Measurements from ENCODE around the gene SEC22C. TPM values are rescaled to one million over a fixed set of nuclear protein-coding genes. Genes with fewer than 3 reads are reported as not detected.

Gene SEC22C
- total RNA-seq, 4 donors from 2014 or later: 20.5 to 35.6 (median 30.8) TPM

DNA sequence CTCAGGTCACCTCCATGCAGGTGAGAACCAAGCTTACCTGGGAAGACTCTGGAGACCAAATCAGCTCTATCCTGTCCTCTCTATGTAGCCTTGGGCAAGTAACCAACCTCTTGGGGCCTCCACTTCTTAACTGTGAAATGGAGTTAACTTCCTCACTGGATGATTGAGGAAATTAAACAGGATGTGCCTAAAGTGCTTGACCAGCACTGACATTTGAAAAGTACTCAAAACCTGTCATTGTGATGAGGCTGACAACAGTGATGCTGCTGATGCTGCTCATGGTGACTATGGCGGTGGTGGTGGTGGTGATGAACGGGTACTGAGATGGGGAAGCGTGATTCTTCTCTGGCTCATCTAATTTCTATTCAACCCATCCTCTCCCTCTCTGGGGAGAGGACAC lies 57.0 kb downstream of the SEC22C start:
- no peak for DNase-seq (ENCODE audit: low spot score in 2 of 2)
- intact Hi-C loops (cut with DNase I; ENCODE audit: low total_unique reads): no loop called here
- 76 to 87% methylated on average over 3 of the region's 3 CpGs for WGBS, 2 donors
- no peak overlapping the region for H3K4me3 ChIP-seq (ENCODE audit: low read depth, poor library complexity, severe bottlenecking)
- no peak for TF ChIP-seq POLR2A (IDR thresholded peaks at IDR 0.05)
- TF ChIP-seq, protein P1, sequence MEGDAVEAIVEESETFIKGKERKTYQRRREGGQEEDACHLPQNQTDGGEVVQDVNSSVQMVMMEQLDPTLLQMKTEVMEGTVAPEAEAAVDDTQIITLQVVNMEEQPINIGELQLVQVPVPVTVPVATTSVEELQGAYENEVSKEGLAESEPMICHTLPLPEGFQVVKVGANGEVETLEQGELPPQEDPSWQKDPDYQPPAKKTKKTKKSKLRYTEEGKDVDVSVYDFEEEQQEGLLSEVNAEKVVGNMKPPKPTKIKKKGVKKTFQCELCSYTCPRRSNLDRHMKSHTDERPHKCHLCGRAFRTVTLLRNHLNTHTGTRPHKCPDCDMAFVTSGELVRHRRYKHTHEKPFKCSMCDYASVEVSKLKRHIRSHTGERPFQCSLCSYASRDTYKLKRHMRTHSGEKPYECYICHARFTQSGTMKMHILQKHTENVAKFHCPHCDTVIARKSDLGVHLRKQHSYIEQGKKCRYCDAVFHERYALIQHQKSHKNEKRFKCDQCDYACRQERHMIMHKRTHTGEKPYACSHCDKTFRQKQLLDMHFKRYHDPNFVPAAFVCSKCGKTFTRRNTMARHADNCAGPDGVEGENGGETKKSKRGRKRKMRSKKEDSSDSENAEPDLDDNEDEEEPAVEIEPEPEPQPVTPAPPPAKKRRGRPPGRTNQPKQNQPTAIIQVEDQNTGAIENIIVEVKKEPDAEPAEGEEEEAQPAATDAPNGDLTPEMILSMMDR (IDR thresholded peaks at IDR 0.05): no peak

DNA sequence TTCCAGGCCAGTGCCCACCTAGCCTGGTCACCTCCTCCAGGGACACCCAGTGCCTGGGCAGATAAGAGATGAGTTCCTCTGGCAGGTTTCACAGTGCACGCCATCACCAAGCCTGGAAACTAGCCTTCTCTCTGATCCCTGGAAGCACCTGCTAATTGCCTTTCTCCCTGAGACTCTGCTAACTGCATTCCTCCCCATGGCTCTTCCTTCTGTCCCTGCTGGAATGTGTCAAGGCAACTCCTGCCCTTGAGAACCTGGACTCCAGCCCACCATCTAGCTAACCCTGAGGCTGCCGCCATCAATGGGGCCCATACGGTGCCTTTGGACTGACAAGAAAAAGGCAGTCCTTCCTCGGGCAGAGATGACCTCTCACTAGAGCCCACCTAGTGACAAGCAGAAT lies 60.9 kb downstream of the SEC22C start:
- intact Hi-C loops (cut with DNase I; ENCODE audit: low total_unique reads): no loop called here
- H3K4me3 ChIP-seq (ENCODE audit: low read depth, poor library complexity, severe bottlenecking): no peak overlapping the region
- TF ChIP-seq, protein P1 (IDR thresholded peaks at IDR 0.05): no peak
- TF ChIP-seq POLR2A (IDR thresholded peaks at IDR 0.05): no peak
- 77 to 84% methylated on average over 4 of the region's 4 CpGs for WGBS, 2 donors
- DNase-seq (ENCODE audit: low spot score in 2 of 2): no peak

DNA sequence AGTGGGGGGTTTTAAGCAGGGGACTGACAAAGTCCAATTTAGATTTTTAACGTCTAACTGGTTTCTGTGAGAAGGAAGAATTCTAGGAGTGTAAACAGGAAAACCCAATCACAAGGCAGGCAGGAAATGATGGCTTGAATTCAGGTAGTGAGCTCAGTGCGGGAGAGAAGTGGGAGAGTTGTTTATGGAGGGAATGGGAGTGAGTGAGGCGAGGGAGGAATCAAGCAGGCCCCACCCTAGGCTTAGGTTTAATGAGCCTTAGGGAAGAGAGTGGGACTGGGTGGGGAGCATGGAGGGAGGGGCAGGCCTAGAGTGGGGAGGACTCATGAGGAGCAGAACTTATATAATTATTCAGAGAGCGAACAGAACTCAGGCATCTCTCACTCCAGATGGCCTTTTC lies 61.4 kb downstream of the SEC22C start:
- TF ChIP-seq POLR2A (IDR thresholded peaks at IDR 0.05): no peak
- TF ChIP-seq, protein P1 (IDR thresholded peaks at IDR 0.05): no peak
- intact Hi-C loops (cut with DNase I; ENCODE audit: low total_unique reads): no loop called here
- 41 to 44% methylated on average over 4 of the region's 4 CpGs for WGBS, 2 donors
- DNase-seq (ENCODE audit: low spot score in 2 of 2): no peak
- H3K4me3 ChIP-seq (ENCODE audit: low read depth, poor library complexity, severe bottlenecking): no peak overlapping the region

DNA sequence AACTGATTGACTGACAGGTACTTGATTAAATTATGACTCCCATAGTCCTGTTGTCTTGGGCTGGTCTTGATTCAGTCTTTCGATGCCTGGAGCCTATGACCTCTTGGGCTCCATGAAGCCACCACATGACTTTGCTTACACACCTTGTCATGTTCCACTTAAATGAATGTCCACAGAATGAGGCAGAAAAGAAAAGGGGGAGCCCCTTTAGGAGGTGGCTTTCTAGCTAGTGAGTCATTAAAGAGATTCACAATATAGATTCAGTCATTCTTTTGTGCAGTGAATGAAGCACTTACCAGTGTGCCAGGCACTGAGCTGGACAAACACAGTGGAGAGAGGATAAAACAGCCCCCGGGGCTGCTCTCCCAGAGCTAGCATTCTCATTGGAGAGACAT lies 62.2 kb downstream of the SEC22C start:
- no peak overlapping the region for H3K4me3 ChIP-seq (ENCODE audit: low read depth, poor library complexity, severe bottlenecking)
- intact Hi-C loops (cut with DNase I; ENCODE audit: low total_unique reads): no loop called here
- 89 to 90% methylated on average over 2 of the region's 2 CpGs for WGBS, 2 donors
- no peak for DNase-seq (ENCODE audit: low spot score in 2 of 2)
- no peak for TF ChIP-seq POLR2A (IDR thresholded peaks at IDR 0.05)
- TF ChIP-seq, protein P1 (IDR thresholded peaks at IDR 0.05): no peak

DNA sequence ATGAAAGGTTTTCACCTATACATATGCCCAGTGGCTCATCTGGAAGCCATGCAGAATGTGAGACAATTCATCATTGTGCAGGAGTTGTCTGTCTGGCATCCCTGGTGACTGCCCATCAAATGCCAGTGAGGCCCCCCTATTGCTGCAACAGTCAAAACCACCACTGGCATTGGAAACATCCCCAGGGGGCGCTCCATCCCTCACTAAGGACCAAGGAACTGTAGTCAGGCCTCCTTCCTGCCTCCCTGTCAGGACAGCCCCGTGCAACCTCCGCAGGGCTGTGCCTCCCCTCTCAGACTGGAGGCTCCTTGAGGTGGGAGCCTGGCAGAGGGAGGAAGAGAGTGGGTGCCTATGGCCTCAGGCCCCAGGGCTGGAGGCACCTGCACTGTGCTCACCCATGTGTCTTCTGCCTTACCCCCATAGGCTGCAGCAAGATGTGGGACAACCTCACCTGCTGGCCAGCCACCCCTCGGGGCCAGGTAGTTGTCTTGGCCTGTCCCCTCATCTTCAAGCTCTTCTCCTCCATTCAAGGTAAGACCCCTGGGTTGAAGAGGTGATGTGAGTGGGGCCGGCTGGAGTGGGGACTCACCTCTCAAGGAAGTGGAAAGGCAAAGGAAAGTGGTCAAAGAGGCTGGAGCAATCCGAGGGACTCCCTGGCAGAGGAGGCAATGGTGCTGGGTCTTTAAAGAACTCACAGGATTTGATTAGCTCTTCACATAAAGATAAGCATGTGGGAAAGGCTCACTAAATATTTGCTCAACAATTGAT lies 62.8 kb downstream of the SEC22C start:
- H3K4me3 ChIP-seq (ENCODE audit: low read depth, poor library complexity, severe bottlenecking): no peak overlapping the region
- TF ChIP-seq, protein P1 (IDR thresholded peaks at IDR 0.05): no peak
- no peak for TF ChIP-seq POLR2A (IDR thresholded peaks at IDR 0.05)
- WGBS, 2 donors: 80 to 83% methylated on average over 5 to 6 of the region's 6 CpGs
- no peak for DNase-seq (ENCODE audit: low spot score in 2 of 2)
- intact Hi-C loops (cut with DNase I; ENCODE audit: low total_unique reads): no loop called here

DNA sequence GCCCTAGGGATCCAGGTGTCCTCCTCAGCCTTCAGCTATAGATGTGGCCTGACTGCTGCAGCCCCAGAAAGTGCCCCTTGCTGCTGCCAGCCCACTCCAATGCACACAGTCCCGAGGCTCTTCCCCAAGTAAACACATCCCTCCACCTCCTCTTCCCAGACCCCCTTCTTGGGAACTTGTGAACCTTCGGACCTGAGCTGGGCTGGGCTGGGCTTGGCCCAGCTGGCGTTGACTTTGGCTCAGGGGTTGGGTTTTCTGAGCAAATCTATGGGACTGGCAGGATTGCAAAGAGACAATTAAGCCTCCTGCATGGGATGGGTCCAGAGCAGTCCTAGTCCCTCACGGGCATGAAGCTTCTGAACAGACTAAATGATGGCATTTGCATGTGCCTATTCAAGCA lies 64.7 kb downstream of the SEC22C start:
- TF ChIP-seq, protein P1 (IDR thresholded peaks at IDR 0.05): no peak
- no peak for TF ChIP-seq POLR2A (IDR thresholded peaks at IDR 0.05)
- no peak for DNase-seq (ENCODE audit: low spot score in 2 of 2)
- no peak overlapping the region for H3K4me3 ChIP-seq (ENCODE audit: low read depth, poor library complexity, severe bottlenecking)
- WGBS, 2 donors: 45 to 54% methylated on average over 4 of the region's 4 CpGs
- intact Hi-C loops (cut with DNase I; ENCODE audit: low total_unique reads): no loop called here
